Measurements from ENCODE around the gene VPS13D.

The VPS13D gene

DNA sequence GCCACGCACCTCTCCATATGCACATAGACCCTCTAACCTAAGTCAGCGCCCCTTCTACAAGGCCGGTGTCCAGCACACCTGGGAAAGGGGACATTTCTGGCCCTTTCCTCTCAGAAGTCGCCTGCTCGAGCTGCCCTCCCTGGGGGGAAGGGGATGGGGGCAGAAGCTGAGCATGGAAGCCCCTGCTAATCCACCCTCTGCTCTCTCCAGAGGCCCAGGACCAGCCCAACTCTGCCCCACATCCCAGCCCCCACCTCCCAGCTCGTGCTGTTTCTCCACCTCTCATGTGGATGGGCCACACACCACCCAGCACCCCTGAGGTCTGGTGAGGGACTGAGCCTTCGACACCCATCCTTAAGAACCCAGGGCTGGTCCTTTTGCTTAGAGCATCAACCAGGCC lies 48.3 kb upstream of the VPS13D start:
- Histone ChIP-seq H3K4me2 (ENCODE audit: low read length, poor library complexity, severe bottlenecking) (no peak overlapping the region), H4K91ac (ENCODE audit: low read length) (peak overlapping the region; percentile 2), H3K4me1 (ENCODE audit: control insufficient read depth, insufficient read depth, low read depth, low read length) (peaks cover 41% of the 10 kb centered on the region), H2AK5ac (ENCODE audit: low read length, severe bottlenecking) (no peak overlapping the region), H3K18ac (ENCODE audit: low read depth in 1 of 2, low read length in 2 of 2) (peak overlapping the region in 1 of 2 experiments; percentile 37), H2BK5ac (ENCODE audit: low read depth, low read length, poor library complexity, severe bottlenecking) (no peak overlapping the region), H3K23ac (ENCODE audit: low read length in 2 of 2) (no peak overlapping the region), H3K79me1 (replicated peaks; ENCODE audit: low read length, poor library complexity, severe bottlenecking) (no peaks in the 10 kb centered on the region), H3K27me3 (ENCODE audit: control insufficient read depth in 1 of 2, insufficient read depth in 1 of 2, low read length in 2 of 2) (no peaks in the 10 kb centered on the region), H2BK15ac (ENCODE audit: low read depth, poor library complexity, severe bottlenecking) (no peak overlapping the region), H3K4ac (ENCODE audit: low read depth in 1 of 2, low read length in 2 of 2) (peak overlapping the region in 1 of 2 experiments; percentile 22), H3K9me3 (ENCODE audit: control insufficient read depth, low read length) (no peaks in the 10 kb centered on the region), H3K36me3 (ENCODE audit: control insufficient read depth in 1 of 2, insufficient read depth in 2 of 2, low read depth in 1 of 2, low read length in 2 of 2) (peaks cover 0 to 5% of the 10 kb centered on the region in 2 experiments), H2BK120ac (ENCODE audit: low read depth, low read length) (peak overlapping the region; percentile 11), H3K4me3 (ENCODE audit: insufficient read depth in 1 of 2, low read depth in 1 of 2, low read length in 2 of 2) (no peak overlapping the region), H3K9ac (ENCODE audit: low read length) (no peak overlapping the region), H3K14ac (ENCODE audit: low read length in 2 of 2) (no peak overlapping the region), H2BK12ac (ENCODE audit: low read length in 2 of 2) (peak overlapping the region; percentile 4 to 50), H4K8ac (ENCODE audit: low read length) (no peak overlapping the region), H3K27ac (ENCODE audit: low read length, poor library complexity, severe bottlenecking) (no peak overlapping the region), H2AFZ (ENCODE audit: low read depth, low read length) (no peak overlapping the region)
- 82% methylated on average over 4 of the region's 7 CpGs for WGBS
- no peak for DNase-seq

DNA sequence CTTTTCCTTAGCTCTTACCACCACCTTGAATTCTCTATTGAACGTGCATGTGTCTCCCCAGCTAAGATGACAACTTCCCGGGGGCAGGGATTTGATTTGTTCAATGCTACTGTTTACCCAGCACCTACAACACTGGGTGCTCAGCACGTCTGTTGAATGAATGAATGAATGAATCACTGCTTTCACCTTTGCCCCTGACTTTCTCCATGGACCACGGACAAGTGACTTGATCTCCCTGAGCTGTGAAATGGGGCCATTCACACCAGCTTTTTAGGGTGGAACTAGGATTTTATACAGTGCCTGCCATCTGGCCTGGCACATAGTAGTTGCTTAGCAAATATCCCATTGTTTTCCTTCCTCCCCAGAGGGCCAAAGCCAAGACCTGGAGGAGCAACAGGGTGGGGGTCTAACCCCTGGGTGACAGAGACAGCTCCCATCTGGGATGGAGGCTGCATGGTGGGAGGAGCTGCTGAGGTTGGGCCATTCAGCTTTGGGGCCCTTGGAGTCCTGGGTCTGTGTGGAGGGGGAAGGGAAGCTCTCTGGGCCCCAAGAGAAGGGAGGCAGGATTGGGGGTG lies 47.3 kb upstream of the VPS13D start:
- Histone ChIP-seq H2BK12ac (ENCODE audit: low read length in 2 of 2) (peak overlapping the region; percentile 69 to 86), H3K4me3 (ENCODE audit: insufficient read depth in 1 of 2, low read depth in 1 of 2, low read length in 2 of 2) (no peak overlapping the region)

DNA sequence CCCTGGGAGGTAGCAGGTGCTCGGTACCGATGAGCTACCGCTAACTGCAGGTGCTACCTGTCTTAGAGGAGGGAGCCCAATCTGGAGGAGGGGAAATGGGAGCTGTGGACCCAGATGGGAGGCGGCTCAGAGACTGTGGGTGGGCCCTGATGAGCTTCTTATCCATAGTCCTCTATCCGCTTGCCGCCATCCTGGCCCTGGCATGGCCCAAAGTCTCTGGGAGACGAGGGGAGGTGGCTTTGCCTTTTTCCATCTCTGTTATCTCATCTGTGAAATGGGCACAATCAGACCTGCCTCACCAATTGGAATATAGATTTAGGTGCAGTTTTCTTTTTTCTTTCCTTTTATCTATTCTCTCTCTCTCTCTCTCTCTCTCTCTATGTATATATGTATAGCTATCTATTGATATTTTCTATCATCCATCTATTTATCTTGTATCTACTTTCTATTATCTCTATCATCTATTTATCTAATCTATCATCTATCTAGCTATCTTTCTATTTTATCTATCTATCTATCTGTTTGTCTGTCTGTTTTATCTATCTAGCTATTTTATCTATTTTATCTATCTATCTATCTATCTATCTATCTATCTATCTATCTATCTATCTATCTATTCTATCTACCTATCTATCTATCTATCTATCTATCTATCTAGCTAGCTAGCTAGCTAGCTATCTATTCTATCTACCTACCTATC lies 46.6 kb upstream of the VPS13D start:
- no peak overlapping the region for H2BK15ac ChIP-seq (ENCODE audit: low read depth, poor library complexity, severe bottlenecking)
- WGBS = 86% methylated on average over 7 of the region's 7 CpGs
- H3K4me1 ChIP-seq (ENCODE audit: control insufficient read depth, insufficient read depth, low read depth, low read length) = peaks cover 37% of the 10 kb centered on the region
- H3K79me1 ChIP-seq (replicated peaks; ENCODE audit: low read length, poor library complexity, severe bottlenecking) = no peaks in the 10 kb centered on the region
- H3K14ac ChIP-seq (ENCODE audit: low read length in 2 of 2) = no peak overlapping the region
- peak overlapping the region; percentile 96 for H4K91ac ChIP-seq (ENCODE audit: low read length)
- H3K9ac ChIP-seq (ENCODE audit: low read length) = peak overlapping the region; percentile 87
- peak overlapping the region in 1 of 2 experiments; percentile 90 for H3K18ac ChIP-seq (ENCODE audit: low read depth in 1 of 2, low read length in 2 of 2)
- no peak overlapping the region for H3K4me2 ChIP-seq (ENCODE audit: low read length, poor library complexity, severe bottlenecking)
- no peak overlapping the region for H2AFZ ChIP-seq (ENCODE audit: low read depth, low read length)
- no peak for DNase-seq
- H2BK5ac ChIP-seq (ENCODE audit: low read depth, low read length, poor library complexity, severe bottlenecking) = no peak overlapping the region
- H3K36me3 ChIP-seq (ENCODE audit: control insufficient read depth in 1 of 2, insufficient read depth in 2 of 2, low read depth in 1 of 2, low read length in 2 of 2) = peaks cover 0 to 5% of the 10 kb centered on the region in 2 experiments
- no peak overlapping the region for H3K4me3 ChIP-seq (ENCODE audit: insufficient read depth in 1 of 2, low read depth in 1 of 2, low read length in 2 of 2)
- H2BK120ac ChIP-seq (ENCODE audit: low read depth, low read length) = no peak overlapping the region
- no peak overlapping the region for H3K27ac ChIP-seq (ENCODE audit: low read length, poor library complexity, severe bottlenecking)
- H3K27me3 ChIP-seq (ENCODE audit: control insufficient read depth in 1 of 2, insufficient read depth in 1 of 2, low read length in 2 of 2) = no peaks in the 10 kb centered on the region
- no peak overlapping the region for H3K23ac ChIP-seq (ENCODE audit: low read length in 2 of 2)
- H2AK5ac ChIP-seq (ENCODE audit: low read length, severe bottlenecking) = no peak overlapping the region
- H4K8ac ChIP-seq (ENCODE audit: low read length) = no peak overlapping the region
- H3K9me3 ChIP-seq (ENCODE audit: control insufficient read depth, low read length) = no peaks in the 10 kb centered on the region
- H3K4ac ChIP-seq (ENCODE audit: low read depth in 1 of 2, low read length in 2 of 2) = peak overlapping the region; percentile 19 to 42
- H2BK12ac ChIP-seq (ENCODE audit: low read length in 2 of 2) = peak overlapping the region; percentile 69 to 86

More for the DNA sequence above, 47.3 kb upstream of the VPS13D start:
- Histone ChIP-seq H4K8ac (ENCODE audit: low read length) (no peak overlapping the region), H3K14ac (ENCODE audit: low read length in 2 of 2) (no peak overlapping the region), H3K23ac (ENCODE audit: low read length in 2 of 2) (no peak overlapping the region), H2BK120ac (ENCODE audit: low read depth, low read length) (peak overlapping the region; percentile 45), H4K91ac (ENCODE audit: low read length) (peak overlapping the region; percentile 96), H3K4ac (ENCODE audit: low read depth in 1 of 2, low read length in 2 of 2) (peak overlapping the region; percentile 19 to 42), H3K4me2 (ENCODE audit: low read length, poor library complexity, severe bottlenecking) (no peak overlapping the region), H3K27ac (ENCODE audit: low read length, poor library complexity, severe bottlenecking) (no peak overlapping the region), H3K79me1 (replicated peaks; ENCODE audit: low read length, poor library complexity, severe bottlenecking) (no peaks in the 10 kb centered on the region), H3K18ac (ENCODE audit: low read depth in 1 of 2, low read length in 2 of 2) (peak overlapping the region; percentile 16 to 90), H3K36me3 (ENCODE audit: control insufficient read depth in 1 of 2, insufficient read depth in 2 of 2, low read depth in 1 of 2, low read length in 2 of 2) (peaks cover 0 to 5% of the 10 kb centered on the region in 2 experiments), H2BK15ac (ENCODE audit: low read depth, poor library complexity, severe bottlenecking) (peak overlapping the region; percentile 91), H3K9me3 (ENCODE audit: control insufficient read depth, low read length) (no peaks in the 10 kb centered on the region), H3K4me1 (ENCODE audit: control insufficient read depth, insufficient read depth, low read depth, low read length) (peaks cover 40% of the 10 kb centered on the region), H2AFZ (ENCODE audit: low read depth, low read length) (no peak overlapping the region), H2BK5ac (ENCODE audit: low read depth, low read length, poor library complexity, severe bottlenecking) (no peak overlapping the region), H2AK5ac (ENCODE audit: low read length, severe bottlenecking) (no peak overlapping the region), H3K9ac (ENCODE audit: low read length) (no peak overlapping the region), H3K27me3 (ENCODE audit: control insufficient read depth in 1 of 2, insufficient read depth in 1 of 2, low read length in 2 of 2) (no peaks in the 10 kb centered on the region)
- DNase-seq = no peak
- 74% methylated on average over 4 of the region's 4 CpGs for WGBS

DNA sequence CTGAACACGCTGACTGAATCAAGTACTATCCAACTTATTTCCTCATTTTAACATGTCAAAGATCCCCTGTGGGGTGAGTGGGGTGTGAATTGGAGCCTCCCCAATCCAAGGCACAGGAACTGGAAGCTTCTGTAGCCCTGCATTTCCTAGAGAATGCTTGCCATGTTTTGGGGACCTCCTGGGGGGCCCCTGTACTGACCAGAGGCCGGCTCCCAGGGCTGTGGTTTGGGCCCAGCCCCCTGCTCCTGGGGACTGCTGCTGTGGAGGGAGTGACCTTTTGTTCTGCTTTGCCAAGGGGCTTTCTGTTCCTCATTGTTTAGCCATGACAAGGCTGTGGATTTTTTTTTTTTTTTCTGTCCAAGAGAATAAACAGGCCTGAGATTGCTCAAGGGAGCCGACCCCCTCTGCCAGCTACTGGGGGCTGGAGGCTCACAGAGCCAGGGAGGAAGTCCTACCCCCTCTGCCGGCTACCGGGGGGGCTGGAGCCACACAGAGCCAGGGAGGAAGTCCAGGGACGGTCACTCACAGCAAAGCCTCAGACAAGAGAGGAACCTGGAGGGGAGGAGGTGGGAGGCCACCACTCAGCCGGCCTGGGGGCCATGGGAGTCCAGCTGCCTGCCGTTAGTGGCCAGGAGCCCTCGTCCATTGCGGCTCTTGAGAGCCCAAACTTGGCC lies 45.7 kb upstream of the VPS13D start:
- H3K9ac ChIP-seq (ENCODE audit: low read length) = peak overlapping the region; percentile 87
- H2BK15ac ChIP-seq (ENCODE audit: low read depth, poor library complexity, severe bottlenecking) = peak overlapping the region; percentile 99
- H3K4me2 ChIP-seq (ENCODE audit: low read length, poor library complexity, severe bottlenecking) = peak overlapping the region; percentile 31
- peak overlapping the region; percentile 99 for H2BK12ac ChIP-seq (ENCODE audit: low read length in 2 of 2)
- H2BK120ac ChIP-seq (ENCODE audit: low read depth, low read length) = peak overlapping the region; percentile 99
- no peak overlapping the region for H2AFZ ChIP-seq (ENCODE audit: low read depth, low read length)
- H3K27ac ChIP-seq (ENCODE audit: low read length, poor library complexity, severe bottlenecking) = peak overlapping the region; percentile 71
- H3K4me3 ChIP-seq (ENCODE audit: insufficient read depth in 1 of 2, low read depth in 1 of 2, low read length in 2 of 2) = peak overlapping the region in 1 of 2 experiments; percentile 55
- peak overlapping the region; percentile 100 for H4K8ac ChIP-seq (ENCODE audit: low read length)
- H2BK5ac ChIP-seq (ENCODE audit: low read depth, low read length, poor library complexity, severe bottlenecking) = peak overlapping the region; percentile 53
- H3K14ac ChIP-seq (ENCODE audit: low read length in 2 of 2) = peak overlapping the region in 1 of 2 experiments; percentile 94
- H3K23ac ChIP-seq (ENCODE audit: low read length in 2 of 2) = no peak overlapping the region
- peak overlapping the region; percentile 100 for H4K91ac ChIP-seq (ENCODE audit: low read length)
- H2AK5ac ChIP-seq (ENCODE audit: low read length, severe bottlenecking) = peak overlapping the region; percentile 36
- peaks cover 0 to 10% of the 10 kb centered on the region in 2 experiments for H3K36me3 ChIP-seq (ENCODE audit: control insufficient read depth in 1 of 2, insufficient read depth in 2 of 2, low read depth in 1 of 2, low read length in 2 of 2)
- peak overlapping the region; percentile 96 to 100 for H3K4ac ChIP-seq (ENCODE audit: low read depth in 1 of 2, low read length in 2 of 2)
- peaks cover 31% of the 10 kb centered on the region for H3K4me1 ChIP-seq (ENCODE audit: control insufficient read depth, insufficient read depth, low read depth, low read length)
- no peaks in the 10 kb centered on the region for H3K79me1 ChIP-seq (replicated peaks; ENCODE audit: low read length, poor library complexity, severe bottlenecking)
- no peaks in the 10 kb centered on the region for H3K27me3 ChIP-seq (ENCODE audit: control insufficient read depth in 1 of 2, insufficient read depth in 1 of 2, low read length in 2 of 2)
- H3K18ac ChIP-seq (ENCODE audit: low read depth in 1 of 2, low read length in 2 of 2) = peak overlapping the region; percentile 98 to 99
- DNase-seq = peak; percentile 97
- no peaks in the 10 kb centered on the region for H3K9me3 ChIP-seq (ENCODE audit: control insufficient read depth, low read length)
- 2% methylated on average over 9 of the region's 10 CpGs for WGBS

Measured in mesenchymal stem cell (in vitro differentiated cells and primary cell).